ENCODE results near the gene ERCC4. TPM values are rescaled to one million over a fixed set of nuclear protein-coding genes. Genes with fewer than 3 reads are reported as not detected.
A peak's percentile ranks its signal among the peaks of the same experiment; 100 is the strongest.

Gene ERCC4
- total and polyA plus RNA-seq, 3 donors from 2014 or later, result 17.7 to 29.3 (median 19.6) TPM

DNA sequence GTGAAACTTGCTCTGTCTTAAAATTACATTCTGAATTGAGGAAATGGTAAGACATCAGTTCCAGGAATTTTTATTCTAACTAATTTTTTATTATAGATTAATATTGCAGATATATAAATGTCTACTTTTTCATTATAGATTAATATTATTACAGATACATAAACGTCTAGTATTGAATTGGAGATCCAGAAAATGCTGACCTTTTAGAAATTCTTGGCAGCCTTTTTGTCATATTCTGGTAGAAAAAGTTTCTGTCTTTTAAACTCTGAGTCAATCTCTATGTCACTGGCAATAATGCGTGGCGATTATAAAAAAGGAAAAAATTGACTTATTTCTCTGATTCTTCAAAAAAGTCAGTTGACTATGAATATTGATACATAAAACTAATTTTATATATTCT lies 8.7 kb downstream of the ERCC4 start:
- Histone ChIP-seq H3K27me3 (no peaks in the 10 kb centered on the region), H3K9me3 (no peaks in the 10 kb centered on the region), H3K4me1 (peaks cover 4% of the 10 kb centered on the region), H3K4me3 (no peak overlapping the region), H3K27ac (no peak overlapping the region), H3K36me3 (ENCODE audit: low read depth, missing control alignments) (no peaks in the 10 kb centered on the region)
- no peak for DNase-seq
- intact Hi-C loops (cut with DNase I; ENCODE audit: low total_unique reads), result loop anchor here (10.0 kb wide), 2 partner anchors 316 to 356 kb away; no protein-coding TSS in a partner anchor
- TF ChIP-seq POLR2A (IDR thresholded peaks at IDR 0.05), result no peak
- TF ChIP-seq, protein P1, sequence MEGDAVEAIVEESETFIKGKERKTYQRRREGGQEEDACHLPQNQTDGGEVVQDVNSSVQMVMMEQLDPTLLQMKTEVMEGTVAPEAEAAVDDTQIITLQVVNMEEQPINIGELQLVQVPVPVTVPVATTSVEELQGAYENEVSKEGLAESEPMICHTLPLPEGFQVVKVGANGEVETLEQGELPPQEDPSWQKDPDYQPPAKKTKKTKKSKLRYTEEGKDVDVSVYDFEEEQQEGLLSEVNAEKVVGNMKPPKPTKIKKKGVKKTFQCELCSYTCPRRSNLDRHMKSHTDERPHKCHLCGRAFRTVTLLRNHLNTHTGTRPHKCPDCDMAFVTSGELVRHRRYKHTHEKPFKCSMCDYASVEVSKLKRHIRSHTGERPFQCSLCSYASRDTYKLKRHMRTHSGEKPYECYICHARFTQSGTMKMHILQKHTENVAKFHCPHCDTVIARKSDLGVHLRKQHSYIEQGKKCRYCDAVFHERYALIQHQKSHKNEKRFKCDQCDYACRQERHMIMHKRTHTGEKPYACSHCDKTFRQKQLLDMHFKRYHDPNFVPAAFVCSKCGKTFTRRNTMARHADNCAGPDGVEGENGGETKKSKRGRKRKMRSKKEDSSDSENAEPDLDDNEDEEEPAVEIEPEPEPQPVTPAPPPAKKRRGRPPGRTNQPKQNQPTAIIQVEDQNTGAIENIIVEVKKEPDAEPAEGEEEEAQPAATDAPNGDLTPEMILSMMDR (IDR thresholded peaks at IDR 0.05), result no peak
- WGBS, 2 donors, result 87 to 90% methylated on average over 3 of the region's 3 CpGs

- Histone ChIP-seq H3K27ac (no peak overlapping the region), H3K36me3 (ENCODE audit: low read depth, missing control alignments) (no peaks in the 10 kb centered on the region), H3K27me3 (no peaks in the 10 kb centered on the region), H3K9me3 (no peaks in the 10 kb centered on the region), H3K4me1 (peaks cover 5% of the 10 kb centered on the region), H3K4me3 (no peak overlapping the region)
- DNase-seq, result no peak
- TF ChIP-seq, protein P1 (IDR thresholded peaks at IDR 0.05), result no peak
- no peak for TF ChIP-seq POLR2A (IDR thresholded peaks at IDR 0.05)
- 81 to 82% methylated on average over 10 of the region's 10 CpGs for WGBS, 2 donors
- intact Hi-C loops (cut with DNase I; ENCODE audit: low total_unique reads), result no loop called here
Measured at GRCh38 chr16:13931845-13932244, 11.9 kb downstream of the ERCC4 start.

- Histone ChIP-seq H3K9me3 (no peaks in the 10 kb centered on the region), H3K4me3 (no peak overlapping the region), H3K27ac (no peak overlapping the region), H3K27me3 (no peaks in the 10 kb centered on the region), H3K36me3 (ENCODE audit: low read depth, missing control alignments) (no peaks in the 10 kb centered on the region), H3K4me1 (peaks cover 5% of the 10 kb centered on the region)
- intact Hi-C loops (cut with DNase I; ENCODE audit: low total_unique reads), result no loop called here
- TF ChIP-seq, protein P1 (IDR thresholded peaks at IDR 0.05), result peak in 2 of 3 experiments; percentile 50 to 53
- no peak for TF ChIP-seq POLR2A (IDR thresholded peaks at IDR 0.05)
- peak; percentile 50 for DNase-seq
- WGBS, 2 donors, result 52 to 72% methylated on average over 12 of the region's 12 CpGs
Measured at GRCh38 chr16:13935408-13935807, 15.5 kb downstream of the ERCC4 start.

- WGBS, 2 donors, result 46 to 54% methylated on average over 2 of the region's 2 CpGs
- no peak for DNase-seq
- Histone ChIP-seq H3K9me3 (no peaks in the 10 kb centered on the region), H3K4me1 (peaks cover 9% of the 10 kb centered on the region), H3K4me3 (no peak overlapping the region), H3K27ac (peak overlapping the region; percentile 9 to 15), H3K27me3 (no peaks in the 10 kb centered on the region), H3K36me3 (ENCODE audit: low read depth, missing control alignments) (no peaks in the 10 kb centered on the region)
- intact Hi-C loops (cut with DNase I; ENCODE audit: low total_unique reads), result no loop called here
- TF ChIP-seq POLR2A (IDR thresholded peaks at IDR 0.05), result no peak
- TF ChIP-seq, protein P1 (IDR thresholded peaks at IDR 0.05), result no peak
Measured at GRCh38 chr16:13936155-13936554, 16.2 kb downstream of the ERCC4 start.

- DNase-seq, result no peak
- Histone ChIP-seq H3K36me3 (ENCODE audit: low read depth, missing control alignments) (no peaks in the 10 kb centered on the region), H3K4me3 (no peak overlapping the region), H3K9me3 (no peaks in the 10 kb centered on the region), H3K4me1 (peaks cover 9% of the 10 kb centered on the region), H3K27ac (peak overlapping the region; percentile 9 to 15), H3K27me3 (no peaks in the 10 kb centered on the region)
- TF ChIP-seq POLR2A (IDR thresholded peaks at IDR 0.05), result no peak
- TF ChIP-seq, protein P1 (IDR thresholded peaks at IDR 0.05), result no peak
- 50 to 57% methylated on average over 3 of the region's 3 CpGs for WGBS, 2 donors
- intact Hi-C loops (cut with DNase I; ENCODE audit: low total_unique reads), result no loop called here
Measured at GRCh38 chr16:13936596-13937081, 16.7 kb downstream of the ERCC4 start.
